H1 (cell line): ENCODE data around the gene TBC1D26. TPM values are rescaled to one million over a fixed set of nuclear protein-coding genes. Genes with fewer than 3 reads are reported as not detected.

Source experiments
- polyA plus RNA-seq, 7 experiments: library from polyadenylated mRNA; depleted of rRNA in 3 of 7; stranded (reverse) in 5 of 7; unstranded in 2 of 7; fragments of >200 nt in 5 of 7; fragments of 200-250 nt in 2 of 7; gene quantifications; 1 replicate in 5 of 7; 2 replicates in 1 of 7; 4 replicates in 1 of 7; pipeline versions ENCODE4 v1.2.1 to v1.2.3, GENCODE V29; 2011 to 2013; ENCODE audit warnings: missing spikeins in 2 of 7, mixed read lengths in 2 of 7
- small RNA-seq: library from polyadenylated mRNA; stranded (forward); fragments of <200 nt; extraction: miRNeasy Mini kit (QIAGEN cat#:217004); gene quantifications from one replicate; pipeline ENCODE3, GENCODE V24; 2013; ENCODE audit not compliant: insufficient read depth
- total RNA-seq: library from RNA; stranded (reverse); fragmentation: NEBNext Ultra II Directional; extraction: Animal tissue kit (Norgen Biotek cat#: 25700); gene quantifications from 2 replicates; pipeline ENCODE4 v1.2.1, GENCODE V29; 2021

Gene TBC1D26
- total and polyA plus RNA-seq, 2 of the 8 experiments (the other 6 are each of a cell fraction or from before 2014, with no cell fraction given): 0.84 to 1.4 TPM

Small RNA genes lying within 50 kb of the gene (small RNA-seq; reads per million reads assigned to genes)
- gene AC015922.1 (not detected), gene RNA5SP436 (not detected)

Other genes with a start within 250 kb of the TBC1D26 start
- 9.6 and 10.0 TPM in 2 replicates for gene TVP23C, start 168.8 kb upstream of the TBC1D26 start, total RNA-seq
- gene TVP23C, start 168.8 kb upstream of the TBC1D26 start, polyA plus RNA-seq (2011; rRNA removed): 2.9 and 3.4 TPM in 2 replicates
- not detected in 2 replicates for gene FBXW10B, start 112.6 kb upstream of the TBC1D26 start, total RNA-seq
- 0.14 and 0.28 TPM in 2 replicates for gene FBXW10B, start 112.6 kb upstream of the TBC1D26 start, polyA plus RNA-seq (2011; rRNA removed)
- gene TRIM16, start 48.0 kb upstream of the TBC1D26 start, total RNA-seq: 25.1 and 29.1 TPM in 2 replicates
- 13.8 and 15.2 TPM in 2 replicates for gene TRIM16, start 48.0 kb upstream of the TBC1D26 start, polyA plus RNA-seq (2011; rRNA removed)
- gene ZNF286A, start 32.5 kb upstream of the TBC1D26 start, total RNA-seq: 100.0 and 100 TPM in 2 replicates
- gene ZNF286A, start 32.5 kb upstream of the TBC1D26 start, polyA plus RNA-seq (2011; rRNA removed): 13.7 and 18.2 TPM in 2 replicates
- 2.6 and 3.3 TPM in 2 replicates for gene ADORA2B, start 212.8 kb downstream of the TBC1D26 start, total RNA-seq
- 6.9 and 8.2 TPM in 2 replicates for gene ADORA2B, start 212.8 kb downstream of the TBC1D26 start, polyA plus RNA-seq (2011; rRNA removed)